ENCODE data around the gene UBE2Q2. TPM values are rescaled to one million over a fixed set of nuclear protein-coding genes. Genes with fewer than 3 reads are reported as not detected.
"Not testable (repeated sequence)": the region's sequence is repeated elsewhere in the genome, so short reads cannot be mapped to it uniquely, and the experiment has no call there.

The UBE2Q2 gene
- 10 to 100 TPM; 25.5 to 36.3 TPM for total RNA-seq

GRCh38 chr15:75842722-75843677 is at the start of gene UBE2Q2:
UBE2Q2 (plus strand) TSS chr15:75843447; CDS start chr15:75843667, 220 bp downstream.
- ATAC-seq (peak; percentile 70), DNase-seq (peak; percentile 82)
- Mint-ChIP-seq H3K9me3 (ENCODE audit: low read depth) (no peaks in the 10 kb centered on the region), H3K4me3 (peak within 1 kb of the TSS; percentile 94), H3K36me3 (peaks cover 23% of the 10 kb centered on the region), H3K27me3 (peaks cover 21% of the 10 kb centered on the region), H3K27ac (peak within 1 kb of the TSS; percentile 86), H3K4me1 (peaks cover 35% of the 10 kb centered on the region)
- CTCF ChIA-PET, result interaction anchor here (0.6 to 2.7 kb wide), 7 partner anchors 8 to 40 kb away, joined by 3 to 11 read pairs (median 4); no protein-coding TSS in a partner anchor

DNA sequence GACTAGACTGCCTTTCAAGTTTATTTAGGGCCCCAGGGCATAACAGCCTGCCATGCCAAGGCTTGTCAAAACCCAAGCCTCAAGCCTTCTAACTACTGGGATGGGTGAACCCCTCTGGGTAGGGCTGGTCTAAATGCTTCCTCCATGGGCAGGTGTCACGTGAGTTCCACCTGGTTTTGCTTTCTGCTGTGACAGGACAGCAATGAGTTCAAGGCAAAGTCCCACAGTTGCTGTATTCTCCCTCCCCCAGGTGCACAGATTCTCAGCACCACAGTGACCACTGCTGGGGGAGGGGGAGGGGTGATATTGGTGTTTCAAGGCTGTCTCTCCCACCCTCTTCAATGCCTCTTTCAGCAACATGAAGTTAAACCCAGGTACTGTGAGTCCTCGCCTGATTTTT is 46.9 kb upstream of the UBE2Q2 start:
- Mint-ChIP-seq H3K4me1 (peaks cover 1% of the 10 kb centered on the region), H3K27ac (no peak overlapping the region), H3K4me3 (no peak overlapping the region), H3K36me3 (no peaks in the 10 kb centered on the region), H3K27me3 (peaks cover 66% of the 10 kb centered on the region), H3K9me3 (ENCODE audit: low read depth) (no peaks in the 10 kb centered on the region)
- CTCF ChIA-PET, result no interaction called here
- DNase-seq, result no peak
- no peak for ATAC-seq

- H3K27ac Mint-ChIP-seq; H3K4me3 Mint-ChIP-seq; ATAC-seq; H3K4me1 Mint-ChIP-seq; H3K9me3 Mint-ChIP-seq (ENCODE audit: low read depth); CTCF ChIA-PET; H3K36me3 Mint-ChIP-seq: not testable (repeated sequence)
- peak; percentile 31 for DNase-seq
- H3K27me3 Mint-ChIP-seq, result peaks cover 69% of the 10 kb centered on the region
These were observed 46.1 kb upstream of the UBE2Q2 start for GRCh38 chr15:75797146-75797545.

DNA sequence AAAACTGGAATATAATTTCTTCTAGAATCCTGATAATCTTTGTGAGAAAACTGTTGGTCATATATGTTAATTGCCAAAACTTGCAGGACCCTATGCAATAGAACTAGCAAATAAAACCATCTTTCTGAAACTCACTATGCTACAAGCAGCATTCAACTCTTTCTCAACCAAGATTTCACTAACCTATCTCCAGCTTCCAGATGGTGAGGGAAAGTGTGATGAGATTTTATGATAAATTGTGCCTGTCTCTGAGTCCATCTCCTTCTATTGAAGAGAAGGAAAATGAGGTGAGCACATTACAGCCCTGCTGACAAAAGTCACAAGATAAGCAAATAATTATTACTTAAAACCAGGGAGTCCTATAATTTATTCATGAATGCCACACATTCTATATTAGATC is 44.1 kb upstream of the UBE2Q2 start:
- H3K36me3 Mint-ChIP-seq, result no peaks in the 10 kb centered on the region
- H3K9me3 Mint-ChIP-seq (ENCODE audit: low read depth), result no peaks in the 10 kb centered on the region
- no peak for ATAC-seq
- peaks cover 7% of the 10 kb centered on the region for H3K4me1 Mint-ChIP-seq
- no peak overlapping the region for H3K4me3 Mint-ChIP-seq
- peaks cover 66% of the 10 kb centered on the region for H3K27me3 Mint-ChIP-seq
- CTCF ChIA-PET, result interaction anchor here (1.1 to 4.7 kb wide), 3 partner anchors 54 to 113 kb away, joined by 4 to 47 read pairs (median 5); a partner anchor contains a TSS
- DNase-seq, result no peak
- H3K27ac Mint-ChIP-seq, result no peak overlapping the region

GRCh38 chr15:75800409-75800808 is 42.8 kb upstream of the UBE2Q2 start:
- not testable (repeated sequence) for DNase-seq; ATAC-seq; H3K27ac Mint-ChIP-seq; H3K9me3 Mint-ChIP-seq (ENCODE audit: low read depth); H3K36me3 Mint-ChIP-seq; H3K4me1 Mint-ChIP-seq; H3K4me3 Mint-ChIP-seq
- CTCF ChIA-PET, result interaction anchor here (1.4 to 4.7 kb wide), 4 partner anchors 15 to 77 kb away, joined by 4 to 51 read pairs (median 36); a partner anchor contains a TSS
- peaks cover 69% of the 10 kb centered on the region for H3K27me3 Mint-ChIP-seq

- H3K36me3 Mint-ChIP-seq, result no peaks in the 10 kb centered on the region
- CTCF ChIA-PET, result interaction anchor here (0.6 to 4.7 kb wide), 46 partner anchors 10 to 434 kb away, joined by 3 to 51 read pairs (median 4); partner anchors contain the start of genes FBXO22, IMP3 and UBE2Q2
- peaks cover 7% of the 10 kb centered on the region for H3K4me1 Mint-ChIP-seq
- DNase-seq (peak; percentile 85), ATAC-seq (peak; percentile 99)
- no peaks in the 10 kb centered on the region for H3K9me3 Mint-ChIP-seq (ENCODE audit: low read depth)
- H3K27ac Mint-ChIP-seq, result no peak overlapping the region
- H3K27me3 Mint-ChIP-seq, result peaks cover 69% of the 10 kb centered on the region
- H3K4me3 Mint-ChIP-seq, result peak overlapping the region; percentile 7
These were observed 41.2 kb upstream of the UBE2Q2 start for GRCh38 chr15:75801859-75802593.

- peak; percentile 23 for DNase-seq
- not testable (repeated sequence) for ATAC-seq; H3K36me3 Mint-ChIP-seq; H3K4me1 Mint-ChIP-seq; H3K9me3 Mint-ChIP-seq (ENCODE audit: low read depth); H3K27ac Mint-ChIP-seq; H3K4me3 Mint-ChIP-seq
- CTCF ChIA-PET, result interaction anchor here (3.6 kb wide), 1 partner anchor 332 kb away, joined by 23 read pairs; no protein-coding TSS in a partner anchor
- H3K27me3 Mint-ChIP-seq, result peaks cover 25% of the 10 kb centered on the region
These were observed 35.8 kb upstream of the UBE2Q2 start for GRCh38 chr15:75807486-75807885.

- CTCF ChIA-PET, result interaction anchor here (3.6 kb wide), 1 partner anchor 331 kb away, joined by 23 read pairs; no protein-coding TSS in a partner anchor
- H3K36me3 Mint-ChIP-seq; H3K27ac Mint-ChIP-seq; H3K9me3 Mint-ChIP-seq (ENCODE audit: low read depth); H3K4me1 Mint-ChIP-seq; ATAC-seq; H3K4me3 Mint-ChIP-seq: not testable (repeated sequence)
- peaks cover 20% of the 10 kb centered on the region for H3K27me3 Mint-ChIP-seq
- DNase-seq, result peak; percentile 37
These were observed 35.2 kb upstream of the UBE2Q2 start for GRCh38 chr15:75808009-75808408.

DNA sequence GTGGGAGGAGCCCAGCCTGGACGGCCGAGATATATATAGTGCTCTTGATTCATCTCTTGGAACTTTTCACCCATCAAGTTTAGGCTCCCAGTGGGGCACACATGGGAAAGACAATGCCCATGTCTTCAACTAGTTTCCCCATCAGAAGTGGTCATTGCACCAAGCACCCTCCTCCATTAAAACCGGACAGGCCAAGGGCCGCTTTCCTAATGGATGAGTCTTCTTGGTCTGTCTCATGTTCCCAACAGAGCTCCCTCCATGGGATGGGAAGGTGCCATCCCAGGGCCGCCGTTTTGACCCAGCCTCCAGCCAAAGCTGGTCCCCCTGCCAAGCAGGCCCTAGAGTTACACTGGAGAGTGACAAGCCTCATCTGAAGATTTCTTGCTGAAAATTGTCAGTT is 34.7 kb upstream of the UBE2Q2 start:
- H3K36me3 Mint-ChIP-seq, result no peaks in the 10 kb centered on the region
- H3K4me3 Mint-ChIP-seq, result no peak overlapping the region
- H3K9me3 Mint-ChIP-seq (ENCODE audit: low read depth), result no peaks in the 10 kb centered on the region
- H3K27ac Mint-ChIP-seq, result no peak overlapping the region
- peaks cover 17% of the 10 kb centered on the region for H3K27me3 Mint-ChIP-seq
- ATAC-seq (no peak), DNase-seq (no peak)
- CTCF ChIA-PET, result interaction anchor here (1.3 to 3.6 kb wide), 5 partner anchors 17 to 441 kb away, joined by 3 to 23 read pairs (median 10); no protein-coding TSS in a partner anchor
- peaks cover 2% of the 10 kb centered on the region for H3K4me1 Mint-ChIP-seq

- Mint-ChIP-seq H3K27me3 (peaks cover 11% of the 10 kb centered on the region), H3K9me3 (ENCODE audit: low read depth) (no peaks in the 10 kb centered on the region), H3K4me3 (no peak overlapping the region), H3K4me1 (peaks cover 2% of the 10 kb centered on the region), H3K27ac (no peak overlapping the region), H3K36me3 (no peaks in the 10 kb centered on the region)
- CTCF ChIA-PET, result interaction anchor here (0.6 to 3.6 kb wide), 21 partner anchors 9 to 442 kb away, joined by 3 to 23 read pairs (median 4); no protein-coding TSS in a partner anchor
- DNase-seq (no peak), ATAC-seq (peak; percentile 53)
These were observed 33.1 kb upstream of the UBE2Q2 start for GRCh38 chr15:75809986-75810750.

DNA sequence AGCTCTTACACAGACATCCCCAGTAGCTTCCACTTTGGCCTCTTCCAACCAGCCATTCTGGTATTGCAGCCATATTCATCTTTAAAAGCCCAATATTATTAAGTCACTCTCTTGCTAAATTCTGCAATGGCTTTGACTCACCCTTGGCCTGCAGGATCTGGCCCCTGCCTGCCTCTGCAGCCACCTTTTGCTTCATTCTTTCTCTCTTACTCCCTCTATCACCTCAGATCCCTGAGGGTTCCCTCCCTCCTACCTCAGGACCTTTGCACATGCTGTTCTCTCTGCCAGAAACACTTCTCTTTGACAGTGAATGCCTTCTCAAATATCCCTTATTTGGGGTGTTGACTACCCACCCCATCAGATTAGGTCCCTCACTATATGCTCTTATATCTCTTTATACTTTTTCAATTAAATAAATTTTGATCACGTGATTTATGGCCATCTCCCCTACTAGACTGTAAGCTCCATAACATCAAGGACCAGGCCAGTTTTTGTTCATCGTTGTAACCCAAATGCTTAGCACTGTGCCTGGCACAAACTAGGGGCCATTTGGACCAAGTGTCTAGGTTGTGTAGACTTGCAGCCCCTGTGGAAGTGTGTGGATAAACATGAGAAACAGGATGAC is 32.3 kb upstream of the UBE2Q2 start:
- DNase-seq (no peak), ATAC-seq (no peak)
- H3K36me3 Mint-ChIP-seq, result peaks cover 2% of the 10 kb centered on the region
- no peaks in the 10 kb centered on the region for H3K9me3 Mint-ChIP-seq (ENCODE audit: low read depth)
- H3K4me3 Mint-ChIP-seq, result no peak overlapping the region
- H3K27ac Mint-ChIP-seq, result no peak overlapping the region
- CTCF ChIA-PET, result interaction anchor here (1.0 to 3.6 kb wide), 10 partner anchors 9 to 339 kb away, joined by 3 to 23 read pairs (median 8); no protein-coding TSS in a partner anchor
- H3K27me3 Mint-ChIP-seq, result peaks cover 6% of the 10 kb centered on the region
- H3K4me1 Mint-ChIP-seq, result peaks cover 4% of the 10 kb centered on the region

DNA sequence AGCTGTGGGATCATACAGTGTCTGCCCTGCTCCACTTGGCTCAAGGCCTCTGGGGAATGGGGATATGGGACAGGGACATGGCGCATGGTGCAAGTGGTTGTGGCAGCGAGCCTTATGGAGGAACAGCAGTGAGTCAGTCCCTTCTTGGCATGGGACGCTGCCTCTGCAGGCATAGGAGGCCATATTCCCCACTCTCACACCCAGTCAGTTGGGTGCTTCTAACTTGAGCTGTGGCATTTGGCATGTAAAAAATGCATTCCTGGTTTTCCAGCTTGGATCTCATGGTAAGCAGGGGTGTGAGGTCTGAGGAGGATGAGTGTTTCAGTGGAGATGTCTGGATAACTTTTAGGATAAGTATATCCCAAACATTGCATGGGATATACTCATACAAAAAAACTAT is 31.6 kb upstream of the UBE2Q2 start:
- Mint-ChIP-seq H3K36me3 (peaks cover 4% of the 10 kb centered on the region), H3K9me3 (ENCODE audit: low read depth) (no peaks in the 10 kb centered on the region), H3K4me3 (no peak overlapping the region), H3K4me1 (peaks cover 10% of the 10 kb centered on the region), H3K27me3 (no peaks in the 10 kb centered on the region), H3K27ac (no peak overlapping the region)
- no peak for ATAC-seq
- CTCF ChIA-PET, result interaction anchor here (0.6 to 2.9 kb wide), 6 partner anchors 10 to 328 kb away, joined by 3 to 8 read pairs (median 4); no protein-coding TSS in a partner anchor
- no peak for DNase-seq

Measured in activated CD8-positive, alpha-beta memory T cell treated with anti-CD3 and anti-CD28 coated beads, Interleukin-2, amount 10 ng/mL, durations not matched to agents 7 days and 5 days (primary cell).